Stimulated activated CD8-positive, alpha-beta memory T cell treated with anti-CD3 and anti-CD28 coated beads, Interleukin-15, amount 100 ng/mL, for 1 hour (primary cell): Measurements from ENCODE around the gene CALR.

ENCODE experiments used
- DNase-seq: peaks from one replicate; pipeline ENCODE4 v3.0.0-alpha.2; 2020; ENCODE audit warnings: low read depth

The CALR gene

DNA sequence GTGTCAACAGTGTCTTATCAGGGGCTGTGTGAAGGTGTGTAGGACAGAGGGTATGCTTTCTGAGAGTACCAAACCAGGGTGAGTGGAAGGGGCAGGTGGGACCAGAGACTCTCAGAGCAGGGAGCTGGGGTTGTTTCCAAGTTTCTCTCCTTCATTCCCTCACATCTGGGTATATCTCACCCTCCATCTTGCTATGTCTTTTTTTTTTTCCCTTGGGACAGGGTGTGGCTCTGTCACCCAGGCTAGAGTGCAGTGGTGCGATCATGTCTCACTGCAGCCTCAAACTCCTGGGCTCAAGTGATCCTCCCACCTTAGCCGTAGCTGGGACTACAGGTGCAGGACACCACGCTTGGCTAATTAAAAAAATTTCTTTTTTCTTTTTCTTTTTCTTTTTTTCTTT, 41.6 kb downstream of the CALR start:
- no peak for DNase-seq

DNA sequence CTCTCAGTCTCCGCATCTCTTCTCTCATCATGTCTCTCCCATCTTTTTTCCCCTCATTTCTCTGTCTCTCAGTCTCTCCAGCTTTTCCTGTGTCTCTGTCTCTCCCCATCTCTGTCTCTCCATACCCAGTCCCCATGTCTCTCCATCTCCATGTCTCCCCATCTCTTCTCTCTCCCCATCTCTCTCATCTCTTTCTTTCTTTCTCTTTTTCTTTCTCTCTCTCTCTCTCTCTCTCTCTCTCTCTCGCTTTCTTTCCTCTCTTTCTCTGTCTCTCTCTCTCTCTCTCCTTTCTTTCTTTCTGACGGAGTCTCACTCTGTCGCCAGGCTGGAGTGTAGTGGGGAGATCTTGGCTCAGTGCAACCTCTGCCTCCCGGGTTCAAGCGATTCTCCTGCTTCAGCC, 44.2 kb downstream of the CALR start:
- DNase-seq, result no peak

DNA sequence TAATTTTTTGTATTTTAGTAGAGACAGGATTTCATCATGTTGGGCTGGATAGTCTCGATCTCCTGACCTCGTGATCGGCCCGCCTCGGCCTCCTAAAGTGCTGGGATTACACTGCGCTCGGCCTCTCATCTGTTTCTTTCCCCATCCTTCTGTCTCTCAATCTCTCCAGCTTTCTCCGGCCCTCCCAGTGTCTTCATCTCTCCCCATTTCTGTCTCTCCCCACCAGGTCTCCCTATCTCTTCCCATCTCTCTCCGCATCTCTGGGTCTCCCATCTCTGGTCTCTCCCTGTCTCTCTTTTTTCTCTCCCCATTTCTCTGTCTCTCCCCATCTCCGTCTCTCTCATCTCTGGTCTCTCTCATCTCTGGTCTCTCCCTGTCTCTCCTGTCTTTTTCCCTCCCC, 44.7 kb downstream of the CALR start:
- DNase-seq, result no peak

DNA sequence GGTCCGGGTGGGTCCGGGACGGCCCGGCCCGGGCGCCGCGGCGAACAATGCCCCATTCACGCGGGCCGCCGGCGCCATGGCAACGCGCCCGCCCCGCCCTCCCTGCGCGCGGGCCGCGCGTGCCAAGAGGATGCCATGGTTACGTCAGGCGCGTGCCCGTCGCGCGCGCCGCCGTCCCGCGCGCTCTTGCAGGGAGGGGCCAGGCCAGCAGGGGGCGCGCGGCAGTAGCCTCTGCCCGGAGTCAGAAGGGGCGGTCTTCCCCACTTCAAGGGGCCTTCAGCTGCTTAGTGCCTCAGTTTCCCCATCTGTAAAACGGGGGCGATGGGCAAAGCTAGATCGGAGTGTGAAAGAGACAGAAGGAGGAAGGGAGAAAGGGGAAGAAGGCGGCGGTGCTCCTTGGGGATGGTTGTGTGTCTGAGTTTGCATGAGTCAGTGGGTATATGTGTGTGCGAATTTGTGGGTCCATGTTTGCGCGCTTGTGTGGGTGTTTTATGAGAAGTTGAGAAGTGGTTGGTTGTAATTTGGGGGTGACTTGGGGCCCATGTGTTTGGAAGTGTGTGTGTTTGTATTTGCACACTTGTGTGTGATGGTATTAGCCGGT, 45.2 kb downstream of the CALR start:
- peak; percentile 59 for DNase-seq

DNA sequence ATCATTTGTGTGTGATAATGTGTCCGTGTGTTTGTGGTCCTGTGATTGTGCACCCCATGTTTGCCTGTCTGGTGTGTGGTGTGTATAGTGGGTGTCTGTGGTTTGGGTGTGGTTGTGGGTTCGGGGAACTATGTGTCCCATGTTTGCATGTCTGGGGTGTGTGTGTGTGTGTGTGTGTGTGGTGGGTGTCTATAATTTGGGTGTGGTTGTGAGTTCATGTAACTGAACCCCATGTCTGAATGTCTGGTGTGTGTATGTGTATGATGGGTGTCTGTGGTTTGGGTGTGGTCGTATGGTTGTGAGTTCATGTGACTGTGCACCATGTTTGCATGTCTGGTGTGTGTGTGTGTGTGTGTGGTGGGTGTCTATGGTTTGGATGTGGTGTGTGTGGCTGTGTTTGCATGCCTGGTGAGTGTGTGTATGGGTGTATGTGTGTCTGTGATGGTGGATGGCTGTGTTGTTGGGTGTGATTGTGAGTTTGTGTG, 45.8 kb downstream of the CALR start:
- no peak for DNase-seq

DNA sequence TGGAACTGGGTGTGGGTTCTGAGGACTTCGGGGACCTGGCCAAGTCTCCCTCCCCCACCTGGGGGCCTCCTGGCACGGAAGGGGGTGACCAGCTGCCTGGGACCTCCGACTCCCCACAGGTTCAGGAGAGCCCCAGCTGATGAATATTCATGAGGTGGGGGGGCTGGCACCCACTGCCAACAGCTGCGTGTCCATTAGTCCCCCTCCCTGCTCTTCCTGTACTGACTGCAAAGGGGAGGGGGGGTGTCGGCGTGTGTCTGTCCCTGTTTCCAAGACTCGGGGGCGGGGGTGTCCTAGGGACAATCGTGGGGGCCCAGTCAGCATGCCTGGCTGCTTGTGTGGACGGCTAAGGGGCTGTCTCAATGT, 46.3 kb downstream of the CALR start:
- DNase-seq, result no peak

DNA sequence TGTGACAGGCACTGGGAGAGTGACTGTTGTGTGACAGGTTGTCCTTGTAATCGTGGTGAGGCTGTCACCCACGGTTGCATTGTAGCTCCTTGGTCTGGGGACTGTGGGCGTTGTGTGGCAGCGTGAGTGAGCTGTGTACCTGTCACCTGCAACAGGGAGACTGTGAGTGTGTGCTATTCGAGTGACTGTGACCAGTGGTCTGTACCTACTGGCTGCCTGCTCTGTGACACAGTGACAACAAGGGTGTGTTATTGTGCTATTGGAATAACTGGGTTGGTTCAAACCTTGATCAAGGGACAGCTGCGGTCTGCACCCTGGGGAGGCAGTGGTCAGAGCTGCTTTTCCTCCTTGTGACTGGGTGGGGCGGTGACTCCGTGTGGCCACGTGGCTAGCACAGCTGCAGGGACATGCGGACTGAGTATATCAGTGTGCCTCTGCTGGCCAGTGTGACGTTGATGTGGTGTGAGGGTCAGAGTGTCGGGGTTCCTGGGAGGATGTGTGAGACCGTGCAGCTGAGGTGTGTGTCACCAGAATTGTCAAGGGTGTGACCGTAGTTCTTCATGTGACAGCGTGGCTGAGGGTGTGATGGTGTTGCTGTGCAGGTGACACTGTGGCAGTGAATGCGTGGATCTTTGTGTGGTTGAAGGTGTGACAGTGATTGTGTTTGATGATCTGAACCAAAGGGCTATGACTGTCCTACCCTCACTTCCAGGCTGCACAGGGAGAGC, 46.8 kb downstream of the CALR start:
- no peak for DNase-seq

DNA sequence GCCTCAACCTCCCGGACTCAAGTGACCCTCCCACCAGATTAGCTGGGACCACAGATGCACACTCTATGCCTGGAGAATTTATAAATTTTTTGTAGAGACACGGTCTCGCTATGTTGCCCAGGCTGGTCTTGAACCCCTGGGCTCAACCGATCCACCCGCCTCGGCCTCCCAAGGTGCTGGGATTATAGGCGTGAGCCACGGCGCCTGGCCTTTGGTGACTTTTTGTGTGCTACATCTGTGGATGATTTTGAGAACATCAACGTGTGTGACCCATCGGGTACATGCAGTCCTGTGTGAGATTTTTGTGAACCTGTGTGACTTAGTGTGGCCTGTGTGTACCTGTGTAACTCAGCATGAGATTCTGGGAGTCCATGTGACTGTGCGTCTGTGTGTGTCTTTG, 48.3 kb downstream of the CALR start:
- no peak for DNase-seq

GRCh38 chr19:12987190-12987589, 48.8 kb downstream of the CALR start:
- no peak for DNase-seq

- DNase-seq, result no peak
Measured at GRCh38 chr19:12987781-12988180, 49.4 kb downstream of the CALR start.

GRCh38 chr19:12990431-12990830, 52.0 kb downstream of the CALR start:
- DNase-seq, result no peak

DNA sequence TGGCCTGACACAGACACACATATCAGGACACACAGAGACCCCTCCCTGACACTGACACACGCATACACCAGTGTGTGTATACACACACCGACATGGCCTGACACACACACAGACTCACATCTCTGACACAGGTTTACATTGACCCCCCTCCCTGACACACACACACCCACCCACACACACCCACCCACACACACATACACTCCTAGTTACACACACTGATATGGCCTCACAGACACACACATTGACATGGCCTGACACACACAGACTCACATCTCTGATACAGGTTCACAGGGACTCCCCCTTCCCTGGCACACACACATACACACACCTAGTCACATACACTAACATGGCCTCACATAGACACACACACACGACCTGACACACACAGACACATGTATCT, 52.4 kb downstream of the CALR start:
- no peak for DNase-seq

DNA sequence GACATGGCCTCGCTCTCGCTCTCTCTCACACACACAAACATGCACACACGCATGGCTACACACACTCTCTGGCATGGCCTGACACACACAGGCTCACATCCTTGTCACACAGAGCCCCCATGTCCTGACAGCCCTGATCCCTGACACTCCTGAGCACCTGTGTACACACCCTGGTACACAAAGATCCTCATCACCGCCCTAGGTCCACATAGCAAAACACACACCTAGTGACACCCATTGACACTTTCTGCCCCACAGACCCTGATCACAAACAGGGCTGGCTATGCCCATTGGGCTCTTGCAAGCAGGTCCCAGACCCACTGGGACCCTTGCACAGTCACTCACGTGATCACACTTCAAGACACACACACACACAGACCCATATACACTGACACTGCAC, 52.9 kb downstream of the CALR start:
- no peak for DNase-seq

DNA sequence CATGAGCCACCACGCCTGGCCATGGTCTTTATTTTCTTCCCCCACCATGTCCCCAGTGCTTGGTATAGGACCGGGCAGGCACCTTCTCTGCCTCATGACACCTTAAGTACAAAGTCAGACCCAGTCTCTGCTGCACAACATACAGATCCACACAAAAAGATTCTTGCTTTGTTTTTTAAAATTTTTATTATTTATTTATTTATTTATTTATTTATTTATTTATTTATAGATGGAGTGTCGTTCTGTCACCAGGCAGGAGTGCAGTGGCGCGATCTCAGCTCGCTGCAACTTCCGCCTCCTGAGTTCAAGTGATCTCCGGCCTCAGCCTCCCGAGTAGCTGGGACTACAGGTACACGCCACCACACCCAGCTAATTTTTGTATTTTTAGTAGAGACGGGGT, 54.3 kb downstream of the CALR start:
- no peak for DNase-seq

- DNase-seq, result no peak
Measured at GRCh38 chr19:12993562-12993961, 55.2 kb downstream of the CALR start.
